PFSK-1 (cell line): ENCODE measurements around the gene PNMA8B.

Experiments
- FOXP2 ChIP-seq: optimal IDR thresholded peaks from 2 replicates; pipeline ENCODE3; 2011; ENCODE audit warnings: borderline replicate concordance, control low read depth, inconsistent platforms; ENCODE audit not compliant: insufficient read depth; ENCODE audit errors: extremely low read length, extremely low read depth
- POLR2AphosphoS5 ChIP-seq: IDR thresholded peaks from 2 replicates; pipeline ENCODE4 v1.6.1; 2012; ENCODE audit warnings: low read depth, mild to moderate bottlenecking, control low read depth, low read length, moderate library complexity
- SIN3A ChIP-seq: IDR thresholded peaks from 2 replicates; pipeline ENCODE4 v1.6.1; 2012; ENCODE audit warnings: mild to moderate bottlenecking, low read length, moderate library complexity, borderline replicate concordance; ENCODE audit not compliant: insufficient read depth
- TAF1 ChIP-seq: IDR thresholded peaks from 2 replicates; pipeline ENCODE4 v1.6.1; 2012; ENCODE audit warnings: low read length, control low read depth, borderline replicate concordance; ENCODE audit not compliant: insufficient read depth
- TF ChIP-seq, protein P1 (sequence below), 2 experiments: IDR thresholded peaks; 2 replicates each; pipeline versions ENCODE4 v1.6.1 to v1.8.0; 2011 to 2012; ENCODE audit warnings: low read depth in 2 of 2, low read length in 2 of 2, control low read depth in 1 of 2, inconsistent platforms in 1 of 2, mild to moderate bottlenecking in 1 of 2, moderate library complexity in 1 of 2; ENCODE audit not compliant: insufficient read depth in 1 of 2

Gene PNMA8B

DNA sequence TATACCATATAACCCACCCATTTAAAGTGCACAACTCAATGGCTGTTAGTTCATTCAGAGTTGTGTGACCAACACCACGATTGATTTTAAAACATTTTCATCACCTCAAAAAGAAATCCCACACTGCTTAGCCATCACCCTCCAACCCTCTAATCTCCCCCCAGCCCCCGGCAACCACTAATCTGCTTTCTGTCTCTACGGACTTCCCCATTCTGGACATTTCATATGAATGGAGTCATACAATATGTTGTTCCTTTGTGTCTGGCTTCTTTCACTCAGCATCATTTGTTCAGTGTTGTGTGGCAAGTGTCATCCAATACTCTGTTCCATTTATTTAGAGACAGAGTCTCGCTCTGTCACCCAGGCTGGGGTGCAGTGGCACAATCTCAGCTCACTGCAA, 4.0 kb upstream of the PNMA8B start:
- TF ChIP-seq POLR2AphosphoS5, result no peak
- TF ChIP-seq, protein P1, sequence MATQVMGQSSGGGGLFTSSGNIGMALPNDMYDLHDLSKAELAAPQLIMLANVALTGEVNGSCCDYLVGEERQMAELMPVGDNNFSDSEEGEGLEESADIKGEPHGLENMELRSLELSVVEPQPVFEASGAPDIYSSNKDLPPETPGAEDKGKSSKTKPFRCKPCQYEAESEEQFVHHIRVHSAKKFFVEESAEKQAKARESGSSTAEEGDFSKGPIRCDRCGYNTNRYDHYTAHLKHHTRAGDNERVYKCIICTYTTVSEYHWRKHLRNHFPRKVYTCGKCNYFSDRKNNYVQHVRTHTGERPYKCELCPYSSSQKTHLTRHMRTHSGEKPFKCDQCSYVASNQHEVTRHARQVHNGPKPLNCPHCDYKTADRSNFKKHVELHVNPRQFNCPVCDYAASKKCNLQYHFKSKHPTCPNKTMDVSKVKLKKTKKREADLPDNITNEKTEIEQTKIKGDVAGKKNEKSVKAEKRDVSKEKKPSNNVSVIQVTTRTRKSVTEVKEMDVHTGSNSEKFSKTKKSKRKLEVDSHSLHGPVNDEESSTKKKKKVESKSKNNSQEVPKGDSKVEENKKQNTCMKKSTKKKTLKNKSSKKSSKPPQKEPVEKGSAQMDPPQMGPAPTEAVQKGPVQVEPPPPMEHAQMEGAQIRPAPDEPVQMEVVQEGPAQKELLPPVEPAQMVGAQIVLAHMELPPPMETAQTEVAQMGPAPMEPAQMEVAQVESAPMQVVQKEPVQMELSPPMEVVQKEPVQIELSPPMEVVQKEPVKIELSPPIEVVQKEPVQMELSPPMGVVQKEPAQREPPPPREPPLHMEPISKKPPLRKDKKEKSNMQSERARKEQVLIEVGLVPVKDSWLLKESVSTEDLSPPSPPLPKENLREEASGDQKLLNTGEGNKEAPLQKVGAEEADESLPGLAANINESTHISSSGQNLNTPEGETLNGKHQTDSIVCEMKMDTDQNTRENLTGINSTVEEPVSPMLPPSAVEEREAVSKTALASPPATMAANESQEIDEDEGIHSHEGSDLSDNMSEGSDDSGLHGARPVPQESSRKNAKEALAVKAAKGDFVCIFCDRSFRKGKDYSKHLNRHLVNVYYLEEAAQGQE (IDR thresholded peaks at IDR 0.05; ENCODE audit: insufficient read depth in 1 of 2, low read depth in 2 of 2, low read length in 2 of 2), result no peak
- TF ChIP-seq SIN3A, result no peak
- TF ChIP-seq TAF1, result no peak
- TF ChIP-seq FOXP2, result no peak

DNA sequence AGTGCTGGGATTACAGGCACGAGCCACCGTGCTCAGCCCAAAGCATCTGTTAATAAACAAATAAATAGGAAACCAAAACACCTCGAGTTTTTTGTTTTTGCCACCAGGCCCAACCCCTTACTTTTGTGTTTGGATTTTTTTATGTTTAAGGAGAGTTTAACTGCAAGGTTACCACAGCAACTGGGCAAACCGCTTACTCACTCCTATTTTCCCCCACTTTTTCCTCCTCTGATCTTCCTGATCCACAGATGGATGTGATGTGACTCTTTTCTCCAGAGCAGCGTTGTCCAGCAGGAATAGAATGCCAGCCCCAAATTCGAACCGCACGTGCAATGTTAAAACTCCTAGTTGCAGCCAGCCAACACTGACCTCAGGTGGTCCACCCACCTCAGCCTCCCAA, 2.1 kb upstream of the PNMA8B start:
- TF ChIP-seq, protein P1 (IDR thresholded peaks at IDR 0.05; ENCODE audit: insufficient read depth in 1 of 2, low read depth in 2 of 2, low read length in 2 of 2), result no peak
- TF ChIP-seq POLR2AphosphoS5 (no peak), TAF1 (no peak), SIN3A (no peak), FOXP2 (no peak)

DNA sequence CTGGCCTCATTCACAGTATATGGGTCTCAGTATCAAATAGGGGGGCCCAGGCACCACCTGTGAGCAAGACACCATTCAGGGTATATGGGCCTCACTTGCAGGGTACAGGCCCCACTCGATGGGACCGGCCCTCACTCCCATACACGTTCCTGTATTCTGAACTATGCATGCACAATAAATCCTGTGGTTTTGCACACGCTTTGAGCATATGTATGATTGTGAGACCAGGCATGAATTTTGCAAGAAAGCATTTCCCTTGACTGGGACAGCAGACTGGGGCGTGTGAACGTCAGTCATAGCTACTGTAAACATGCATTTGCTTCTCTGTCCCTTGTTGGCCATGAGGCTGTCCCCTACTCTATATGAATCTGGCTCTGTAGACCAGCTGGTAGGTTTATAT, 637 bp upstream of the PNMA8B start:
- TF ChIP-seq, protein P1 (IDR thresholded peaks at IDR 0.05; ENCODE audit: insufficient read depth in 1 of 2, low read depth in 2 of 2, low read length in 2 of 2), result no peak
- TF ChIP-seq SIN3A (no peak), FOXP2 (no peak), POLR2AphosphoS5 (no peak), TAF1 (no peak)

DNA sequence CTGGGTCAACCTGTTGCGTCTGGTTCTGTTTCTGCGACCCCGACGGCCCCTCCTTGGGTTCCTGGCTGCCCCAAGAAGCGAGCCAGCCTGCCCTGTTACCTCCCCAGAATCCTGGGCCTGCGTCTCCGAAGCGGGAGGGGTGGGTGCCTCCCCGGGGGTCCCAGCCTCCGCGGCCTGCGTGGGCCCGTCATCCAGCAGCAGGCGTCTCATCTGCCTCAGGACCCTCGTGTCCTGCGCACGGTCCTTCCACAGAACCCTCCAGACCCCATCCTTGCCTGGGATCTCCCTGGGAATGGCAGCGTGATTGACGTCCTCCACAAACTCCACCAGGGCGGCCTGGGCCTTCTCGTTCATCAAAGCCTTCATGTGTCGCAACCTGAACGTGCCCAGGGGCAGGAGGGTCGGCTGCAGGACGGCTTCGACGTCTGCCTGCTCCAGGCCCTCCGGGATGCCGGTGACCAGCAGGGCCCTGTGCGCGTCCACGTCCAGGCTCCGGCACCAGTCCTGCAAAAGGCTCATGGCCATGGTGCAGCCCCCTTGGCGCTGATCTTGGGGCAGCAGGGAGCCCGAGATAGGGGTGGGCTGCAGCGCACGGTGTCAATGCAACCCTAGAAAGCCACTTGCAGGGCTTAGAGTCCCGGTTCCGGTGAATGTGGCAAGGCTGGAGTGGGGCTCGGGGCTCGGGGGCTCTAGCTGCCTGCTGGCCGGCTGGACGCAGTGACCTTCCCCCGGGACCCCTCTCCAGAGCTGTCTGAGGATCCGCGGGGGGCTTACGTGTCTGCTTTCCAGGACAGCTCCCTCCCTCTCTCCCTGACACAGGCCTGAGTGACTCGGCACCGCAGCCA, 504 bp downstream of the PNMA8B start:
- TF ChIP-seq SIN3A, result no peak
- TF ChIP-seq, protein P1 (IDR thresholded peaks at IDR 0.05; ENCODE audit: insufficient read depth in 1 of 2, low read depth in 2 of 2, low read length in 2 of 2), result no peak
- no peak for TF ChIP-seq POLR2AphosphoS5
- TF ChIP-seq TAF1, result no peak
- TF ChIP-seq FOXP2, result no peak
